Activated T-helper 1 cell treated with Interleukin-2 at 50 U/mL for 16 hours (primary cell): Measurements from ENCODE around the gene NHERF2.

ENCODE experiments used
- DNase-seq: peaks from one replicate; pipeline ENCODE4 v3.0.0-alpha.2; 2020; ENCODE audit warnings: low read depth

The NHERF2 gene

DNA sequence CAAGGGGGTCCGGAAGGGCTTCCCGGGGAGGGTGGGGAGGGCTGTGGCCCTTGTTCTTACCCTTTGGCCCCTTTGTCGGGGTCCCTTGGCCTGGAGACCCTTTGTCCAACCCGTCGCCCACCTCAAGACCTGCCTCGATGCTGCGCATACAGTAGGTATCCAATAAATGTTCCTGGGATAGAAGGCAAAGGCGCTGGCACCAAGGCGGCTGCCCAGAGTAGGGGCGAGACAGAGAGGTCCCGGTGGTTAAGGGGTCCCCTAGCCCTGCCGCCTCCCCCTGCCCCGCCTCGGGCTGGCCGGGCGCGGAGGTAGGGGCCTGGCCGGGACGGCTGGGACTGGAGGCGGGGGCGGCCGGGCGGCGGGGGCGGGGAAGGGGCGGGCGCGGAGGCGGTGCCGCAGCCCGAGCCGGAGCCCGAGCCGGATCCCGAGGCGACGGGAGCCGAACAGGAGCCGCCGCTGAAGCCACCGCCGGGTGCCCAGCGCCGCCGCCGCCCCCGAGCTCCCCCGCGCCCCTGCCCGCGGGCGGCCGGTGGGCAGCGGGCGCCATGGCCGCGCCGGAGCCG, at the start of gene NHERF2:
NHERF2 (plus strand) TSS at position 442 of the 563 bp plus-strand sequence; CDS start at position 546, 104 bp downstream.
- no peak for DNase-seq

DNA sequence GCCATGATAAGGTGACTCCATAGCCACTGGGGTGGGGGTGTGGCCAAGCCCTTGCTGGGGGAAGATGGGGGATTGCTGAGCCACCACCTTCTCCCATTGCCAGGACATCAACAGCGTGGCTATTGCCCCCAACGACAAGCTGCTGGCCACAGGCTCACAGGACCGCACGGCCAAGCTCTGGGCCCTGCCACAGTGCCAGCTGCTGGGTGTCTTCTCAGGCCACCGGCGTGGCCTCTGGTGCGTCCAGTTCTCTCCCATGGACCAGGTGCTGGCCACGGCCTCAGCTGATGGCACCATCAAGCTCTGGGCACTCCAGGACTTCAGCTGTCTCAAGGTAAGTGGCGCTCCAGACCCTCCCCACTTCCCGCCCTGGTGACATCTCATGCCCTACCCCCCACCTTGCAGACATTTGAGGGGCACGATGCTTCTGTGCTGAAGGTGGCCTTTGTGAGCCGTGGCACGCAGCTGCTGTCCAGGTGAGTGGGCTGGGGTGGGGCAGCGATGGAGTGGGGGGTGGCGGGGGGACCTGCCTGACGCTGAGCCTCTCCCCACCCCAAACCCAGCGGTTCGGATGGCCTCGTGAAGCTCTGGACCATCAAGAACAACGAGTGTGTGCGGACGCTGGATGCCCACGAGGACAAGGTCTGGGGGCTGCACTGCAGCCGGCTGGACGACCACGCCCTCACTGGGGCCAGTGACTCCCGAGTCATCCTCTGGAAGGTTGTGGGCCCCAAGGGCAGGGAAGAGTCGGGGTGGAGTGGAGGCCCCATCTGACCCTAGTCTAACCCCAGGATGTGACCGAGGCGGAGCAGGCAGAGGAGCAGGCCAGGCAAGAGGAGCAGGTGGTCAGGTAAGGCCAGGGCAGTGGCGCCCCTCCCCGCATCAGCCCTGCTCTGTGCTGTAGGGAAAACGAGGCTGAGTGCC, 49.5 kb upstream of the NHERF2 start:
- DNase-seq, result no peak

- DNase-seq, result no peak
These were observed 48.8 kb upstream of the NHERF2 start for GRCh38 chr16:1977875-1978268.

DNA sequence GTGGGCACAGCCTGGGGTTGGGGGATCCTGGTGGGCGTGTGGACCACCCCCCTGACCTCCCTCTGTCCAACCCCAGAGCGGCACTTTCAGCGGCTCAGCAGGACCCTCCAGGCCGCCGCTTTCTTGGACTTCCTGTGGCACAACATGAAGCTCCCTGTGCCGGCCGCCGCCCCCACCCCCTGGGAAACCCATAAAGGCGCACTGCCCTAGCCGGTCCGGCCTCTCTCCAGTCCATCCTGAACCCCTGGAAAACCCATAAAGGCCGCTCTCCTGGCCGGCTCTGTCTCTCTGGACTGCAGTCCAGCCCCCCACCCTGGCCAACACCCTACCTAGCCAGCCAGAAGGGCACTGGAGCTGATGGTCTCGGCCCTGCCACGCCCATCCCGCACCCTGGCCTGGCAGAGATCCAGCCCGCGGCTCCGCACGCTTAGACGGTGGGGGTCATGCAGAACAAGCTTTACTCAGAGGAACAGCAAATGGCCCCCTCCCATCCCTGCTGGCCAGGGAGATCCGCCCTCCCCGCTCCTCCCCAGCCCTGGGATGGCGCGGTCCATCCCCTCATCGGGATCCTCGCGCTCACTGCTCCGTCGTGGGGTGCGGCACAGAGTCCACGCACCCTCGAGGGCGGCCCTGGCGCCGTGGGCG, 48.1 kb upstream of the NHERF2 start:
- no peak for DNase-seq

- no peak for DNase-seq
These were observed 47.3 kb upstream of the NHERF2 start for GRCh38 chr16:1979271-1980029.

GRCh38 chr16:1980030-1980769, 46.5 kb upstream of the NHERF2 start:
- no peak for DNase-seq

DNA sequence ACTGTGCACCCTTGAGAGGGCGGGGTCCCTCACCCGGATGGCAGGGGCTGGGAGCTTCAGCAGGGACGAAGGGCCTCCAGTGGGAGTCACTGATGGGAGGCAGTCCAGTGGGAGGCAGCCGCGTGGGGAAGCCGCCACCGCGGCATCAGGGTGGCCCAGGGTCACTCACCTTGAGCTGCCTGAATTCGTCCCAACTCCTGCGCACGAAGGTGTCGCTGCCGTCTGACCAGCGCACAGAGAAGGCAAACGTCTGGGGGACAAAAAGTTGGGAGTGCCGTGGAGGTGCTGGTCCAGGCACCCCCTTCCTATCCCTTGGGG, 46.0 kb upstream of the NHERF2 start:
- DNase-seq, result no peak

- no peak for DNase-seq
These were observed 45.3 kb upstream of the NHERF2 start, which contains the start of gene NOXO1 for GRCh38 chr16:1981398-1981836. Gene NOXO1, minus strand, starts transcription at chr16:1981469. Its CDS starts 290 bp downstream, at chr16:1981179.

DNA sequence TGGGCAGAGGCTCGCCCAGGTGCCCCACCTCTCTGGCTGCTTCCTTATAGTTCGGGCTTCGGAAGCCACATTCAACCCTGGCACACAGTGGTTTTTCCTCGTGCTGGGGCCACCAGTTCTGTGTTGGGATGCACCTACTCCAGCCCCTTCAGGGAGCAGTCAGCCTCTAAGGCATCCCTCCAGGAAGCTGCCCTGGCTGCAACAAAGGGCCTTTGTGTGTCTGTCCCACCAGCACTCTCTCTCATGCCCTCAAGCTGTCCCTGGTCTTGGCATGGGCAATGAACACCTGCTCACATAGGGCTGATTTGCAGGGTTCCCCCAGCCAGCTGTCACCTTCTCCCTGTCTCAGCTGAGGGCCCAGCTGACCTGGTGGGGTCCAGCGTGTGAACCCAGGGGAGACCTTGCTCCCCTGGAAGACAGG, 44.7 kb upstream of the NHERF2 start:
- no peak for DNase-seq

DNA sequence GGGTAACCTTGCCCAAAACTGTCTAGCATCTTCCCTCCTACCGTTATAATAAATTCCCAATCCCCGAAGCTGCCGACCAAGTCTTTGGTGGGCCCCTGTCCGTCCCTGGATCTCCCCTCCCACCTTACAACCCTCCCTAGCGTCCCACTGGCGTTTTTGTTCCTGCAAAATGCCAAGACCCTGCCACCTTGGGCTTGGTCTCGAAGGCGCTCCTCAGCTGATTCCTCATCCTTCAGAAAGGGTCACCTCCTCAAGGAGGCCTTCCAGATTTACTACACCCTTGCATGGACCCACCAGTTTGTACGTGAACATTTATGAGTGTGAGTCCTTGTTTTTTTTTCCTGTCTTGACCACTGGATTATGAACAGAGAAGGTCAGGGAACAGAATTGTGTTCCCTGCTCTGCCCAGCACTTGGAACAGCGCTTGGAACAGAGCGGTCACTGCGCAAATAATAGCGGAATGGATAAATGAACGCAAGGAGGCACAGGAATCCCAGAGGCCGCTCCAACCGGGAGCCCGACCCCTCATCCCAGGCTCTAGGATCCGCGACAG, 43.6 kb upstream of the NHERF2 start:
- DNase-seq, result no peak

- DNase-seq, result peak; percentile 41
These were observed 43.0 kb upstream of the NHERF2 start, which contains the start of gene GFER for GRCh38 chr16:1983544-1984346. Gene GFER, plus strand, starts transcription at chr16:1984193. Its CDS starts 26 bp downstream, at chr16:1984219.

GRCh38 chr16:1984347-1985225, 42.1 kb upstream of the NHERF2 start:
- no peak for DNase-seq

DNA sequence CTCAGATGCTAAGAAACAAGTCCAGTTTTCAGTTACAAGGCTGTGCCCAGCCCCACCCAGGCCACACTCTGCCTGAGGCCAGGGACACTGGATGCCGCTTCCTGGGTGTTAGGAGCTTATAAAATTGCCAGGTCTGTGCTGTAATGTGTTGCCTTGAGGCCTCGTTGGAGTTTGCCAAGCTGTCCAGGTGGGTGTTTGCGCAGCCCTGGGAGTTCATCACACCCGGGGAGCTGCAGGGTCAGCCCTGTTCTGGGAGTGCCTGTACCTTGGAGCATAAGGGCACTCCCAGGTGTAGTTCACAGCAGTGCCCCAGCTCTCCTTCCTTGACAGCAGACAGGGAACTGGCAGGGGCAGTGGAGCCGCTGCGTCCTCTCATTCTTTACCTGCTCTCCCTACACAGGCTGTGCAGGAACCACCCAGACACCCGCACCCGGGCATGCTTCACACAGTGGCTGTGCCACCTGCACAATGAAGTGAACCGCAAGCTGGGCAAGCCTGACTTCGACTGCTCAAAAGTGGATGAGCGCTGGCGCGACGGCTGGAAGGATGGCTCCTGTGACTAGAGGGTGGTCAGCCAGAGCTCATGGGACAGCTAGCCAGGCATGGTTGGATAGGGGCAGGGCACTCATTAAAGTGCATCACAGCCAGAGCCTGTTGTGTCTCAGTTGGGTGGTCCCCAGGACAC, 41.1 kb upstream of the NHERF2 start:
- DNase-seq, result no peak

GRCh38 chr16:1987198-1987597, 39.5 kb upstream of the NHERF2 start:
- DNase-seq, result no peak

- DNase-seq, result no peak
These were observed 37.2 kb upstream of the NHERF2 start, which contains the start of gene SYNGR3 for GRCh38 chr16:1989209-1990100. Gene SYNGR3, plus strand, starts transcription at chr16:1989970. Its CDS starts 133 bp downstream, at chr16:1990103.

DNA sequence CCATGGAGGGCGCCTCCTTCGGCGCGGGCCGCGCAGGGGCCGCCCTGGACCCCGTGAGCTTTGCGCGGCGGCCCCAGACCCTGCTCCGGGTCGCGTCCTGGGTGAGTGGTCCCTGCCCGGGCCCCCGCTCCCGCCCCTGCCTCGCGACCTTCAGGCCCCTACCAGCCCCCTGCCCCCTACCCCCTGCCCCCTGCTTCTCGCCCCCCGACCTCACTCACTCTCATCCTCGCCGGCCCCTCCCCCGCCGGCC, 36.7 kb upstream of the NHERF2 start:
- no peak for DNase-seq

GRCh38 chr16:1990351-1991134, 36.2 kb upstream of the NHERF2 start:
- no peak for DNase-seq
